Epithelial cell of esophagus (primary cell): Measurements from ENCODE around the gene SENP5.

ENCODE experiments used
- DNase-seq: peaks from one replicate; pipeline ENCODE4 v3.0.0; 2010; ENCODE audit warnings: low read depth
- H3K4me3 ChIP-seq: 2 replicates; pipeline ENCODE4 v1.5.1; 2011; ENCODE audit warnings: mild to moderate bottlenecking, low read length, control low read depth
- TF ChIP-seq, protein P1 (sequence below): IDR thresholded peaks from 2 replicates; pipeline ENCODE4 v1.5.1; 2011; ENCODE audit warnings: low read depth, mild to moderate bottlenecking, low read length, control low read depth, inconsistent platforms; ENCODE audit not compliant: insufficient read depth; ENCODE audit errors: missing control alignments

SENP5 gene

DNA sequence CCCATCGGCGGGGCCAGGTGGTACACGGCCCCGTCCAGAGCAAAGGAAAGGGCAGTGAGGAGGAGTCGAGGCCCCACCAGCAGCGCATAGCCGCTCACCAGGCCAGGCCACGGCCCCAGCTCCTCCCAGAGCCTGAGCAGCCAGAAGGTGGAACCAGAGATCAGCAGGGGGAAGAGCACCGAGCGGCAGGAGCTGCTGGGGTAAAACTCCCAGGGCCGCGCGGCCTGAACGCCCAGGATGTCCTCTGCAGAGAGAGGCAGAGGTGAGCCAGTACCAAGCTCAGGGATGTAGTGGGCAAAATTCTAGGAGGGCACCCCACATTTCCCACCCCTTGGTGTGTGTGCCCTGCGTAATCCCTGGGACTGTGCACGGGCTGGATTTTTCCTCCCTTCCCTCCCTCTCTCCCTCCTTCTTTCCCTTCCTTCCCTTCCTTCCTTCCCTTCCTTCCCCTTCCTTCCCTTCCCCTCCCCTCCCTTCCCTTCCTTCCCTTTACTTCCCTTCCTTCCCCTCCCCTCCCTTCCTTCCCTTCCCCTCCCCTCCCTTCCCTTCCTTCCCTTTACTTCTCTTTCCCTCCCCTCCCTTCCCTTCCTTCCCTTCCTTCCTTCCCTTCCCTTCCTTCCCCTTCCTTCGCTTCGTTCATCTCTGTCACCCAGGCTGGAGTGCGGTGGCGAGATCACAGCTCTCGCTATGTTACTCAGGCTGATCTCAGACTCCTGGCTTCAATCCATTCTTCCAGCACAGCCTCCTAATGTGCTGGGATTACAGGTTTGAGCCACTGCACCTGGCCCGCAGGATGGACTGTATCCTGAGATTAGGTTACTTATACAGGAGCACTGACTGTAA, 80.9 kb downstream of the SENP5 start:
- TF ChIP-seq, protein P1, sequence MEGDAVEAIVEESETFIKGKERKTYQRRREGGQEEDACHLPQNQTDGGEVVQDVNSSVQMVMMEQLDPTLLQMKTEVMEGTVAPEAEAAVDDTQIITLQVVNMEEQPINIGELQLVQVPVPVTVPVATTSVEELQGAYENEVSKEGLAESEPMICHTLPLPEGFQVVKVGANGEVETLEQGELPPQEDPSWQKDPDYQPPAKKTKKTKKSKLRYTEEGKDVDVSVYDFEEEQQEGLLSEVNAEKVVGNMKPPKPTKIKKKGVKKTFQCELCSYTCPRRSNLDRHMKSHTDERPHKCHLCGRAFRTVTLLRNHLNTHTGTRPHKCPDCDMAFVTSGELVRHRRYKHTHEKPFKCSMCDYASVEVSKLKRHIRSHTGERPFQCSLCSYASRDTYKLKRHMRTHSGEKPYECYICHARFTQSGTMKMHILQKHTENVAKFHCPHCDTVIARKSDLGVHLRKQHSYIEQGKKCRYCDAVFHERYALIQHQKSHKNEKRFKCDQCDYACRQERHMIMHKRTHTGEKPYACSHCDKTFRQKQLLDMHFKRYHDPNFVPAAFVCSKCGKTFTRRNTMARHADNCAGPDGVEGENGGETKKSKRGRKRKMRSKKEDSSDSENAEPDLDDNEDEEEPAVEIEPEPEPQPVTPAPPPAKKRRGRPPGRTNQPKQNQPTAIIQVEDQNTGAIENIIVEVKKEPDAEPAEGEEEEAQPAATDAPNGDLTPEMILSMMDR: peak; percentile 36
- H3K4me3 ChIP-seq: no peak overlapping the region
- peak; percentile 32 for DNase-seq

DNA sequence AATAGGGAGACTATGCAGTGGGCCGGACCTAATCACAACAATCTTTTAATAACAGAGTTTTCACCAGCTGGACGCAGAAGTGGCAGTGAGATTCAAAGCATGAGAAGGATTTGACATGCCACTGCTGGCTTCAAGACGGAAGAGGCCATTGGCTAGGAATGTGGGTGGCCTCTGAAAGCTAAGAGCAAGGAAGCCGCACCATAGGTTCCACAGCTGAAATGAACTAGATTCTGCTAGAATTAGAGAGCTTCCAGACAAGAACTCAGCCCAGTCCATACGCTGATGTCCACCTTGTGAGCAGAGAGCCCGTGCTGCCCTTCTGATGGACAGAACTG, 81.5 kb downstream of the SENP5 start:
- DNase-seq: no peak
- no peak overlapping the region for H3K4me3 ChIP-seq
- TF ChIP-seq, protein P1: no peak

DNA sequence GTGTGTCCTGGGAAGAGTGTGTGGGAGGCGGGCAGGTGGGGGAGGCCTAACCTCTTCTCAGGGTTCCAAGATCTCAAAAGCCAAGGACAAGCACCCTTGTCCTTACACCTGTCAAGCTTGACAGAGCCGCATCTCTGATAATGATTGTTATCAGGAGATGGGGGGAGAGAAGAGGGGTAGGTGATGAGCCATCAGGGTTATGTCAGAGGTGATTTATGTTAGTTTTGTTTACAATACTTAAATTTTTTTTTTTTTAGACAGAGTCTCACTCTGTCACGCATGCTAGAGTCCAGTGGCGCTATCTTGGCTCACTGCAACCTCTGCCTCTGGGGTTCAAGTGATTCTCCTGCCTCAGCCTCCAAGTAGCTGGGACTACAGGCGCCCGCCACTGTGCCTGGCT, 82.0 kb downstream of the SENP5 start:
- TF ChIP-seq, protein P1: no peak
- no peak for DNase-seq
- no peak overlapping the region for H3K4me3 ChIP-seq

DNA sequence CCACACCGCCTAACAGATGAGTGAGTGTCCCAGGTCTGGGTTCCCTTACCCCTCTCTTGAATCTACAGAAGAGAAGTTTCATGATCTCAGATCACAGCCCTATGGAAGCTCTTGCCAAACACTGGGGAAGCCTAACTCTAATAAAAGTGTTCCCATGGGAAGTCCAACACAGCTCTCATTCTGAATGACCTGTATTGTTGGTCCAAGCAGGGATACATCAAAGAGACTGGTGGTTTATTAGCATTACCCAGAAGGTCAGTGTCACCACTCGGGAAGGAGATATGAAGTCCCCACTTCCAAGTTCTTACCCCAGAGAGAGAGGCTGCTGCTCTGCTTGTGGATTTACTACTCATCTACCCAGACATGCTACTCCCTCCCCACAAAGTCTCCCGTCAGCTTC, 83.7 kb downstream of the SENP5 start:
- TF ChIP-seq, protein P1: no peak
- no peak overlapping the region for H3K4me3 ChIP-seq
- no peak for DNase-seq

DNA sequence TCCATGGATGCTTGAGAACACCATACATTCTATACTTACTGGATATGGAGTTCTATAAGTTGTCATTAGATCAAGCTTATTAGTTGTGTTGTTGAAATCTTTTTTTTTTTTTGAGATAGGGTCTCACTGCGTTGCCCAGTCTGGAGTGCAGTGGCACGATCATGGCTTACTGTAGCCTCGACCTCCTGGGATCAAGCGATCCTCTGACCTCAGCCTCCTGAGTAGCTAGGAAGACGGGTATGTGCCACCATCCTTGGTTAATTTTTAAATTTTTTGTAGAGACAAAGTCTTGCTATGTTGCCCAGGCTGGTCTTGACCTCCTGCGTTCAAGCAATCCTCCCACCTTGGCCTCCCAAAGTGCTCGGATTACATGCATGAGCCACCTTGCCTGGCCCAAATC, 87.1 kb downstream of the SENP5 start:
- DNase-seq: no peak
- H3K4me3 ChIP-seq: no peak overlapping the region
- TF ChIP-seq, protein P1: no peak

DNA sequence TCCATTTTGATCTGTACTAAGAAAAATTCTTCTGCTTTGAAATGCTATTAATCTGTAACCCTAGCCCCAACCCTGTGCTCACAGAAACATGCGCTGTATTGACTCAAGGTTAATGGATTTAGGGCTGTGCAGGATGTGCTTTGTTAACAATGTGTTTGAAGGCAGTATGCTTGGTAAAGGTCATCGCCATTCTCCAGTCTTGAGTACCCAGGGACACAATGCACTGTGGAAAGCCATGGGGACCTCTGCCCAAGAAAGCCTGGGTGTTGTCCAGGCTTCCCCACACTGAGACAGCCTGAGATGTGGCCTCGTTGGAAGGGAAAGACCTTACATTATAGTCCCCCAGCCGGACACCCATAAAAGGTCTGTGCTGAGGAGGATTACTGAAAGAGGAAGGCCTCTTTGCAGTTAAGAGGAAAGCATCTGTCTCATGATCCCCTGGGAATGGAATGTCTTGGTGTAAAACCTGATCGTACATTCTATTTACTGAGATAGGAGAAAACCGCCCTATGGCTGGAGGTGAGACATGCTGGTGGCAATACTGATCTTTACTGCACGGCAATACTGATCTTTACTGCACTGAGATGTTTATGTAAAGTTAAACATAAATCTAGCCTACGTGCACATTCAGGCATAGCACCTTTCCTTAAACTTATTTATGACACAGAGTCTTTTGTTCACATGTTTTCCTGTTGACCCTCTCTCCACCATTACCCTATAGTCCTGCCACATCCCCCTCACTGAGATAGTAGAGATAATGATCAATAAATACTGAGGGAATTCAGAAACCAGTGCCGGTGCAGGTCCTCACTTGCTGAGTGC, 94.6 kb downstream of the SENP5 start:
- H3K4me3 ChIP-seq: no peak overlapping the region
- TF ChIP-seq, protein P1: no peak
- no peak for DNase-seq
